Glomerular endothelial cell (primary cell): ENCODE results near the gene CCDC137. TPM values are rescaled to one million over a fixed set of nuclear protein-coding genes. Genes with fewer than 3 reads are reported as not detected.
"Not testable (repeated sequence)": the region's sequence is repeated elsewhere in the genome, so short reads cannot be mapped to it uniquely, and the experiment has no call there.

ENCODE experiments used
- DNase-seq: peaks from one replicate; pipeline ENCODE4 v3.0.0-alpha.2; 2011; ENCODE audit warnings: low read depth, low spot score; ENCODE audit errors: extremely low read depth
- total RNA-seq: library from RNA; depleted of rRNA; stranded (reverse); fragments of >200 nt; gene quantifications from 2 replicates; pipeline ENCODE4 v1.2.3, GENCODE V29; 2015

Gene CCDC137, protein sequence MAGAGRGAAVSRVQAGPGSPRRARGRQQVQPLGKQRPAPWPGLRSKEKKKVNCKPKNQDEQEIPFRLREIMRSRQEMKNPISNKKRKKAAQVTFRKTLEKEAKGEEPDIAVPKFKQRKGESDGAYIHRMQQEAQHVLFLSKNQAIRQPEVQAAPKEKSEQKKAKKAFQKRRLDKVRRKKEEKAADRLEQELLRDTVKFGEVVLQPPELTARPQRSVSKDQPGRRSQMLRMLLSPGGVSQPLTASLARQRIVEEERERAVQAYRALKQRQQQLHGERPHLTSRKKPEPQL
- 19.0 and 22.8 TPM in 2 replicates for total RNA-seq

DNA sequence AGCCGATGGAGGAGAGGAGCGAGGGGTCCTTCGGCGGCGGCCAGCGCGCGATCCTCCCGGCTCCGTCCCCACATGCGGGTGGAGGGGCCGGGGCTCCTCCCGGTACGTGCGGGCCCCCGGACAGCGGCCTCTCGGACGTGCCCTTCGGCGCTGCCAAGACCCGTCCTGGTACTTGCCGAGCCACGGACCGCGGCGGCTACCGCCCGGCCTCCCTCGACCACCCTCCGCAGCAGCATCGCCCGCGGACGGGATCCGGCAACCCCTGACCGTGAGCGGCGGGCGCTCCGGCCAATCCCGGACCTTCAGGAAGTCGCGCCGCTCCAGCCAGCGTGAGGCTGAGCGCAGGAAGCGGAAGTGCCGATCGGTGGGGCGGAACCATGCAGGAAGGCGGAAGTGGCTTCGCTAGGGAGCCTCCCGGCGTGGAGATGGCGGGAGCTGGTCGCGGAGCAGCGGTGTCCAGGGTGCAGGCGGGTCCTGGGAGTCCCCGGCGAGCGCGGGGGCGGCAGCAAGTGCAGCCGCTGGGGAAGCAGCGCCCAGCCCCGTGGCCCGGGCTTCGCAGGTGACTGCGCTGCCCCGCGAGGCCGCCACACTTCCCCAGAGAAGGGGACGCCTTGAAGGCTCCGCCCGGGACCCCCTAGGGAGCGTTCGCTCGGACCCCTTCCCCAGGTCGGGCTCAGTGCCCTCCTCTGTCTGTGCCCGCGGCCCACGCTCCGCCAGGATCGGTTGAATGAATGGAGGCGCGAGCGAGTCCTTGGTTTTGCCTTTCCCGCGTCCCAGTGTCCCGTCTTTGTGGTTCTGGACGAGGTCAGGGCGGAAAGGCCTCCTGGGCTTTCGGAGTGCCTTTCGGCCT is at the start of gene CCDC137, which contains the start of gene OXLD1:
Gene CCDC137 (plus strand): TSS at position 396 of the 850 bp plus-strand sequence. CDS start 30 bp downstream, at position 426.
Gene OXLD1 (minus strand): TSS at position 264 of the 850 bp plus-strand sequence. CDS start 28 bp downstream, at position 236.
- peak; percentile 66 for DNase-seq

DNA sequence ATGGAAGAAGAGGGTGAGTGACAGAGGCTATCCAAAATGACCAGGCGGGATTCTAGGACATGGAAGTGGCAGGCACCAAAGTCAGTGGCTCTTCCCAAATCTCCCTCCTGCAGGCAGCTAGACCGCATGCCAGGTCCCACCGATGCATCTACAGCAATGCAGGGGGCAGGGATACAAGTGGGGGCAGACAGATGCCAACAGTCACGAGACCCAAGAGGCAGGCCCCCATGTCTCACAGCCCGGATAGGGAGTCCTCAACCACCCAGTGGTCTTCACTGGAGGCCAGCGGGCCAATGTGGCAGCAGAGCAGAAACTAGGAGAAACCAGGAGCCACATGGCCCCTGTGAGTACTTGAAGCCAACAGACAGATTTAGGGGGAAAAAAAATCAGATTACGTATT is 49.7 kb upstream of the CCDC137 start:
- no peak for DNase-seq

DNA sequence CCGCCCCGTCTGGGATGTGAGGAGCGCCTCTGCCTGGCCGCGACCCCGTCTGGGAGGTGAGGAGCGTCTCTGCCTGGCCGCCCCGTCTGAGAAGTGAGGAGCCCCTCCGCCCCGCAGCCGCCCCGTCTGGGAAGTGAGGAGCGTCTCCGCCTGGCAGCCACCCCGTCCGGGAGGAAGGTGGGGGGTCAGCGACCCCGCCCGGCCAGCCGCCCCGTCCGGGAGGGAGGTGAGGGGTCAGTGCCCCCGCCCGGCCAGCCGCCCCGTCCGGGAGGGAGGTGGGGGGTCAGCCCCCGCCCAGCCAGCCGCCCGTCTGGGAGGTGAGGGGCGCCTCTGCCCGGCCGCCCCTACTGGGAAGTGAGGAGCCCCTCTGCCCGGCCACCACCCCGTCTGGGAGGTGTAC is 48.2 kb upstream of the CCDC137 start:
- not testable (repeated sequence) for DNase-seq

DNA sequence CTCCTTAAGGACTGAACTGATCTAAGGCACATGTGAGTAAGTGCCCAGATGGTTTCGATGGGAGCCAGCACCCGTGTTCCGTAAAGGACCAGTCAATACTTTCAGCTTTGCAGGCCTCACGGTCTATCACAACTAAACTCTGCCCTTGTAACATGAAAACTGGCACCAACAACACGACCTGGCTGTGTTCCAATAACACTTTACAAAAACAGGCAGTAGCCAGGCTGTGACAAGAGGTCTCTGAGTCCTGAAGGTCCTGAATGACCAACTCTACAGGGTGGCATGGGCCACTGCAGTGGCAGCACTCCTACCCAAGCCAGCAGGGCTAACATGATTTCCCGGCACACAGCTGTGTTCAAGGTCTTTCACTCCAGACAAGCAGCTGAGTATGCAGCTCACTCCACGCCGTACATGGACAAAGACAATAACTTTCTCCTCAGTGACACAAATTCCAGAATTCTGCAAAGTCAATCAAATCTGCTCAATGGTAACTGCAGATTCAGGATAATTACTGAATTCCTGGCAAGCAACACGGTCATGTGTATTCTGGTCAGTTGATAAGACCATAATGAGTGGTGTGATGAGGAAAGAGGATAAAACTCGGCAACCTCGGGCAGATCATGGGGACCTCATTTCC is 44.9 kb upstream of the CCDC137 start:
- no peak for DNase-seq

DNA sequence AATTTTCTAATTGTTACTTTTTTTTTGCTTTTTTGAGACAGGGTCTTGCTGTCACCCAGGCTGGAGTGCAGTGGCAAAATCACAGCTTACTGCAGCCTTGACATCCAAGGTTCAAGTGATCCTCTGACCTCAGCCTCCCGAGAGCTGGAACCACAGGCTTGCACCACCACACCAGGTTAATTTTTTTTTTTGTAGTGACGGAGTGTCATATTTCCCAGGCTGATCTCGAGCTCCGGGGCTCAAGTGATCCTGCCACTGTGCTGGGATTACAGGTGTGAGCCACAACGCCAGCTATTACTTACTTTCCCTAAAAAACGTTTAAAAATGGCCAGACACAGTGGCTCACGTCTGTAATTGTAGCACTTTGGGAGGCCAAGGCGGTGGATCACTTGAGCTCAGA is 36.3 kb upstream of the CCDC137 start:
- no peak for DNase-seq

DNA sequence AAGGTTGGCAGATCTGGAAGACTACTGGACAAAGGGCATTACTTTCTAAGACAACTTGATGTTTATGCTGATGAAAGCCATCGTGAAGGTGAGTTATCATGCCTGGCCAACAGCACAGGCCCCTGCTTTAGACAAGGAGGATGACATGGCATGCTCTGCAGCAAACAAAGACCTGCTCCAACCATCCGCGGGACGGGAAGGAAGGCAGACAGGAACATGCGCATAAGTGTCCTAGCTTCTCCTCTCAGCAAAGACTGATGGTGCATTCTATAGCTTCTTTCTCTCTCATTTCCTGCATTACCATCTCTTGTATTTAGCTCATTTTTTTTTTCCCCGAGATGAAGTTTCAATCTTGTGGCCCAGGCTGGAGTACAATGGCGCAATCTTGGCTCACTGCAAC is 35.1 kb upstream of the CCDC137 start:
- no peak for DNase-seq

DNA sequence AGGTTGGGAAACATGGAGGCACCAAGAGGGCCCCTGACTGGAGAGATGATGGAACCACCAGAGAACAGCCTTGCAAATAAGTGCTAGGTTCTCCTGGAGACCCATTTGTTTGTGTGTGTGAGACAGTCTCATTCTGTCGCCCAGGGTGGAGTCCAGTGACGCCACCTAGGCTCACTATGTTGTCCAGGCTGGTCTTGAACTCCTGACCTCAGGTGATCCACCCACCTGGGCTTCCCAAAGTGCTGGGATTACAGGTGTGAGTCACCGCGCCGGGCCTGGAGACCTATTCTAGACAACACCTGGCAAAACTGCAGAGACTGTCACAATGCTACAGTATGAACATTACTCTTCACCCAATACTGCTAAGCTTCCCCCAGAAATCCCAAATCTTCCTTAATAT is 31.1 kb upstream of the CCDC137 start:
- DNase-seq = no peak

DNA sequence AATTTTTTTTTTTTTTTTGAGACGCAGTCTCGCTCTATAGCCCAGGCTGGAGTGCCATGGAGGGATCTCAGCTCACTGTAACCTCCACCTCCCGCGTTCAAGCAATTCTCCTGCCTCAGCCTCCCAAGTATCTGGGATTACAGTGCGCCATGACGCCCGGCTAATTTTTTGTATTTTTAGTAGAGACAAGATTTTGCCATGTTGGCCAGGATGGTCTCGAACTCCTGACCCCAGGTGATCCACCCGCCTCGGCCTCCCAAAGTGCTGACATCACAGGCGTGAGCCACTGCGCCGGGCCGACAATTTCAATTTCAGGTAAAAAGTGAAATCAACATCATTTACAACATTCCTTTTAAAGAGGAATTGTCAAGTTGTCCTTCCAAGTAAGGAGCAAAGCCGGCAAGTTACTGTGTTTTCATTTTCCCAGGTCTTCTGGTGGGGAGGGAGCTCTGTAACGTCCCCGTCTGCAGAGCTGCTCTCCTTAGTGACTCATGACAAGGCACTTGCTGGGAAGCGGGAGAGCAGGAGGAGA is 30.5 kb upstream of the CCDC137 start:
- DNase-seq = no peak

DNA sequence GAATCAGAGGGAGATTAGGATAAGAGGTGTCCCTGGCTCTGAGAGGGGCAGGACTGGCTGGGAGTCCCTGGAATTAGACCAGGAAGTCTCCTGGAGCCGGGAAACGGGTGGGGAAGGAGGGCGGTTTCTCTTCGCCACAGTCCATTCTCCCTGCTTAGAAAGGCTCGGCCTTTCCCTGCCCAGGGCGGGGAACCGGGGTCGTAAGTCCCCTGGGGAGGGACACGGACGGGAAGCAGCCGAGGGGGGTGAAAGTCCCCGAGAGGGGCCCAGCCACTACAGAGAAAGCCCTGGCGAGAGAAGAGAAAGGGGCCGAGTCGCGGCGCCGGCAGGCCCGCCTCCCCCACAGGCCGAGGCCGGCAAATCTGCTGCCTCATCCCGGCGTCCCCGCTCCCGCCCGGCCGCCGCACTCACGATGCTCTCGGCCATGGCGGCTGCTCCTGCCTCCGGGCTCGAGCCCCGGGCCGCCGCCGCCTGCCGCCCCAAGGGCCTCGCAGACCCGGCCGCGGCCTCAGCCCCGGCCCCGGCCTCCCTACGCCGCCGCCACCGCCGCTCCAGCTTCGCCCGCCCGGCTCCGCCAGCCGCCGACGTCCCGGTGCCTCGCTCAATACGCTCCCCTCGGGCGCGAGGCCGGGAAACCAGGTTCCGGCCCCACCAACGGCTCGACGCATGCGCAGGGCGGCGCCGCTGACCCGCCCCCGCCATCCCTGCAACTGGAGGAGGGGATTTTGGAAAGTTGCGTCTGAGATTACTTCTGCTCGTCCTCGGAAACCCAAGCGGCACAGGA is 29.8 kb upstream of the CCDC137 start, which contains the start of the genes NPLOC4 and TSPAN10:
Gene NPLOC4 (minus strand): TSS at position 608 of the 784 bp plus-strand sequence. CDS start 182 bp downstream, at position 426.
Gene TSPAN10 (plus strand): TSS at position 692 of the 784 bp plus-strand sequence. CDS start 5,217 bp downstream, outside the sequence.
- DNase-seq = peak; percentile 9

DNA sequence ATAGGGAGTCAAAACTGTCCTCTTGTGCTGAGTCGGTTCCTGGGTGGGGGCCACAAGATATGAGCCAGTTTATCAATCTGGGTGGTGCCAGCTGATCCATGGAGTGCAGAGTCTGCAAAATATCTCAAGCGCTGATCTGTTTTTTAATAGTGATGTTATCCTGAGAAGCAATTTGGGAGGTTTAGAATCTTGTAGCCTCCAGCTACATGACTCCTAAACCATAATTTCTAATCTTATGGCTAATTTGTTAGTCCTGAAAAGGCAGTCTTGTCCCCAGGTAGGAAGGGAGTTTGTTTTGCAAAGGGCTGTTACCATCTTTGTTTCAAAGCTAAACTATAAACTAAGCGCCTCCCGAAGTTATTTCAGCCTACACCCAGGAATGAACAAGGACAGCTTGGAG is 27.9 kb upstream of the CCDC137 start:
- no peak for DNase-seq

DNA sequence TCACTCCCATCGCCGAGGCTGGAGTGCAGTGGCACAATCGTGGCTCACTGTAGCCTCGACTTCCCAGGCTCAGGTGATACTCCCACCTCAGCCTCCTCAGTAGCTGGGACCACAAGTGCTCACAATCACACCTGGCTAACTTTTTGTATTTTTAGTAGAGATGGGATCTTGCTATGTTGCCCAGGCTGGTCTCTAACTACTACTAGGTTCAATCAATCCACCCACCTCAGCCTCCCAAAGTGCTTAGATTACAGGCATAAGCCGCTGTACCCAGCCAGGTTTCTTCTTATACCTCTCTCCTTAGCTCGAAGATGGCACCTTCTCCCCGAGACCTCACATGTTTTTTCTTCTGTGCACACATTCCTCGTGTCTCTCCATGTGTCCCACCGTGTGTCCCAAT is 26.5 kb upstream of the CCDC137 start:
- no peak for DNase-seq

DNA sequence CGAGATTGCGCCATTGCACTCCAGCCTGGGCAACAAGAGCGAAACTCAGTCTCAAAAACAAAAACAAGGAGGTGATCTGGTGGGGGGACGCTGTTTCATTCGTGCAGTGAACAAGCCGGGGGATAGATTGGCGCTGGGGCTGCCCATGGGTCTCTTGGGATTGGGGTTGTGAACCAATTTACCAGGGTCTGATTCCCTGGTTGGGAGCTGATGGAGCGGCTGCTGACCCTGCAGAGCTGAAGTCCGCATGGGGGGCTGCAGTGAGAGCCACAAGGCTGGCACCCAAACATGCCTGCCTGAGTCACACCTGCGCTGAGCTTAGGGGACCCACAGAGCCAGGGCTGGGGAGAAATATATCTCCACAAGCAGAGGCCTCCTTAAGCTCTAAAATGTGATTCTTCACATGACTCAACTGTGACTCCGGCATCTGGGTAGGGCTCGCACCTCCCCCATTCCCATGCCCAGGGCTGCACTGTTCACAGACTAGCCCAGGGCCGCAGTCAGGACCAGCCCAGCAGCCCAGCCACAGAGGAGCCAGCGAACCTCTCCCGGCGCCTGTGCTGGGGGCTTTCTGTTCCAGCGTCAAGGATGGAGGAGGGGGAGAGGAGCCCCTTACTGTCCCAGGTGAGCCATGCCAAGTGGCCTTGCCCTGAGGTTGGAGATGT is 24.6 kb upstream of the CCDC137 start:
- no peak for DNase-seq

DNA sequence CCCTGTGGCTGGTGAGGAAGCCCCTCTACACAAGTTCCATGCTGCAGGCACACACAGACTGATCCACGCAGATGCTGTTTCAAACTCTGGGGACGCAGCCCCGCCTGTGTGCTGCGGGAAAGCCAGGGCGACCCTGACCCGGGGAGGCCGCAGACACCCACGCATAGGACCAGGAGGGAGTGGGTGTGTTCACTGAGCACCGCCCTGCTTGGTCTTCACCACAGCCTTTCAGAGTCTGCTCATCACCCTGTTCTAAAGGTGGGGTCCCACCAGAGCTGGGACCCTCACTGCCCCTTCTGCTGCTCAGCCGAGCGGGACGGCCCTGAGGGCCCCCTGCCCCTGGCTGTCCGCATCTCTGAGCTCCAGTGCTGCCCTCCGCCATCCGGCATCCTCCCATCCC is 22.0 kb upstream of the CCDC137 start:
- DNase-seq = no peak

DNA sequence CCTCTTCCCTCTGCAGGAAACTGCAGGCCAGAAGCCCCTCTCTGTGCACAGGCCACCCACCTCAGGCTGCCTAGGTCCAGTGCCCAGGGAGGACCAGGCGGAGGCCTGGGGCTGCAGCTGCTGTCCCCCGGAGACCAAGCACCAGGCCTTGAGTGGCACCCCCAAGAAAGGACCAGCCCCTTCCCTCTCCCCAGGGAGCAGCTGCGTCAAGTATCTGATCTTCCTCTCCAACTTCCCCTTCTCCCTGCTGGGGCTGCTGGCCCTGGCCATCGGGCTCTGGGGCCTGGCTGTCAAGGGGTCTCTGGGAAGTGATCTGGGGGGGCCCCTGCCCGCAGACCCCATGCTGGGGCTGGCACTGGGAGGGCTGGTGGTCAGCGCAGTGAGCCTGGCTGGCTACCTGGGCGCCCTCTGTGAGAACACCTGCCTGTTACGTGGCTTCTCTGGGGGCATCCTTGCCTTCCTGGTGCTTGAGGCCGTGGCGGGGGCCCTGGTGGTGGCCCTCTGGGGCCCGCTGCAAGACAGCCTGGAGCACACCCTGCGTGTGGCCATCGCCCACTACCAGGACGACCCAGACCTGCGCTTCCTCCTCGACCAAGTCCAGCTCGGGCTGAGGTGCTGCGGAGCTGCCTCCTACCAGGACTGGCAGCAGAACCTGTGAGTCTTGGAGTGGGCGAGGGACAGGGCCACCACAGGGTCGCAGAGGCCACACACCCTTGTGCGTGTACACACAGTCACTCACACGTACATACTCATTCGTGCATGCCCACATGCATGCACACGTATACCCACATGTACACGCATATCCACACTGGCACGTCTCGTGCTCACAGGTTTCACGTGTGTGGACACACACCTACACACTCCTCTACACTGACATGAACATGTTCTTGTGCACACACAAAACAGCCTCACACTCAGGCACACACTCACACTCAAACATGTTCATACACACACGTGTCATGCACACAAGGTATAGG is 21.3 kb upstream of the CCDC137 start:
- DNase-seq = no peak

DNA sequence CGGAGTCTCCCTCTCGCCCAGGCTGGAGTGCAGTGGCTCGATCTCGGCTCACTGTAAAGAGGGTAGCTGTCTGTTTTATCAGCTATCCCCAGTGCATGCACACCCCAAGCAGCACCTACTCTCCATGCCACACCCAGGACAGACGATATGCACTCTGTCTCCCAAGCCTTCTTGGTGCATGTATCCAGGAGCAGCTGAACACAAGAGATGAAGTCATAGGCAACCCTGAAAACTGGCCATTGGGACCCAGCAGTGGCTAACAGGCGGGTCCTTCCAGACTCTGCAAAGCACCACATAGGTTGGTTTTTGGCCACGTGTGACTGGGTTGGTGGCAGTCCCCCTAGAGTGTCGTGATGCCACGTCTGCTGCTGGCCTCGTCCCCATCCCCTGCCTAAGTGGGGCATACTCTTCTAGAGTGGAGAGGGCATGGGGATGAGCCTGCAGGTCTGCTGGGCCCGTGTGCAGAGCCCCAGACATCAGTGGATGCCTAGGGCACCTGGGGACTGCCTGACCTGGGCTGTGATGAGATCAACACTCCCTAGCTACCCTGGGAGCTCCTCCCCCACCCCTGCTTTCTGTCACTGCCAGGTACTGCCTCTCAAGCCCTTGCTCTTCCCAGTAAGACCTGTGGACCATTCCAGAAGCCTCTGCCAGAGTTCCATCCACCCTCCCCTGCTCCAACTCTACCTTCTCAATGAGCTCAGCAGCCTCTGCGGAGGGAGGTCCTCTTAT is 19.5 kb upstream of the CCDC137 start:
- no peak for DNase-seq

DNA sequence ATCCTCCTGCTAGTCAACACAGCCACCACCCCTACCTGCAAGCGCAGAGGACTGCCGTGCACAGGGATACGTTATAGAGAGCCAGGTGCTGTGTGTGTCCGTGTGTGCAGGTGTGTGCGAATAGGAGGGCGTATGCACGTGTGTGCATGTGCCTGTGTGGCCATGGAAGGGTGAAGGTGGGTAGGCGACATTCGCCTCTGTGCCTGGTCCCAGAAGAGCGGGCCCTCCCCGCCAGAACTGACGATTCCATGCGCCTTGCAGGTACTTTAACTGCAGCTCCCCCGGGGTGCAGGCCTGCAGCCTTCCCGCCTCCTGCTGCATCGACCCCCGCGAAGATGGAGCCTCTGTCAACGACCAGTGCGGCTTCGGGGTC is 18.9 kb upstream of the CCDC137 start:
- no peak for DNase-seq

DNA sequence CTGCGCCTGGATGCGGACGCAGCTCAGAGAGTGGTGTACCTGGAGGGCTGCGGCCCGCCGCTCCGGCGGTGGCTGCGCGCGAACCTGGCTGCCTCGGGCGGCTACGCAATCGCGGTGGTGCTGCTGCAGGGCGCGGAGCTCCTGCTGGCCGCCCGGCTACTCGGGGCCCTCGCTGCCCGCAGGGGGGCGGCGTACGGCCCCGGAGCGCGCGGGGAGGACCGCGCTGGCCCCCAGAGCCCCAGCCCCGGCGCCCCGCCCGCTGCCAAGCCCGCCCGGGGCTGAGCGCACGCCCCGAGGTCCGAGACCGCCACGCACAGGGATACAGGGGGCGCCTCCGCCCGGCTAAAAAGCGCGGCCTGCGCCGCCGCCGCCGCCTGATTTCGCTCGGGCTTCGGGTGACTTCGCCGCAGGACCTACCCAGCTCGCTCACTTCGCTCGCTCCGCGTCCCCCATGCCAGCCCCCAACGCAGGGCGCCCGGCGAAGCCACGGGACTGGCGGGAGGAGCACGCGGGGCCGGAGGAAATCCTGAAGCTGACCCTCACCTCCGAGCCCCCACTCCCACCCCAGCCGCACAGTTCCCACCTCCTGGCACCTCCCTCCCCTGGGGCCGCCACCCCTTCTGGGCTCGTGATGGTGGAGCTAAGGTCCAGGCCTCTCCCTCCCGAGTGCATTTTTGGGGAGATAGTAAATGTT is 18.4 kb upstream of the CCDC137 start:
- no peak for DNase-seq
